OCI-LY1 (cell line): ENCODE measurements around the gene CBX6.

ENCODE experiments used
- H2AFZ ChIP-seq: fragments of 200-600 bp; sonication (generic), shearing (Covaris generic); 2 replicates; pipeline ENCODE4 v1.6.0; 2014; ENCODE audit warnings: antibody characterized with exemption, mild to moderate bottlenecking, low read length
- H3F3A ChIP-seq: fragments of 200-600 bp; sonication (generic), shearing (Covaris generic); 2 replicates; pipeline ENCODE4 v1.6.0; 2014; ENCODE audit warnings: mild to moderate bottlenecking, antibody characterized with exemption, low read length, moderate library complexity; ENCODE audit not compliant: insufficient read depth
- H3K27ac ChIP-seq: fragments of 200-600 bp; sonication (generic); 2 replicates; pipeline ENCODE4 v1.5.1; 2014; ENCODE audit warnings: low read length, mixed run types, mild to moderate bottlenecking, low read depth; ENCODE audit not compliant: poor library complexity, severe bottlenecking
- H3K27me3 ChIP-seq: fragments of 200-600 bp; sonication (generic); 2 replicates; pipeline ENCODE4 v1.6.0; 2014; ENCODE audit warnings: antibody characterized with exemption, mild to moderate bottlenecking, low read length, moderate library complexity; ENCODE audit not compliant: insufficient read depth
- H3K36me3 ChIP-seq: fragments of 200-600 bp; sonication (generic); 2 replicates; pipeline ENCODE4 v1.6.1; 2014; ENCODE audit warnings: mild to moderate bottlenecking, antibody characterized with exemption, low read length, moderate library complexity, mixed read lengths; ENCODE audit not compliant: insufficient read depth
- H3K4me1 ChIP-seq: fragments of 200-600 bp; sonication (generic); 2 replicates; pipeline ENCODE4 v1.5.1; 2014; ENCODE audit warnings: mild to moderate bottlenecking, low read length, moderate library complexity; ENCODE audit not compliant: insufficient read depth, severe bottlenecking
- H3K4me2 ChIP-seq: fragments of 200-600 bp; sonication (generic), shearing (Covaris generic); 2 replicates; pipeline ENCODE4 v1.6.1; 2014; ENCODE audit warnings: low read length
- H3K4me3 ChIP-seq: fragments of 200-600 bp; sonication (generic); 2 replicates; pipeline ENCODE4 v1.5.1; 2014; ENCODE audit warnings: low read length, low read depth, mild to moderate bottlenecking, mixed read lengths; ENCODE audit not compliant: poor library complexity, severe bottlenecking
- H3K79me2 ChIP-seq: fragments of 200-600 bp; shearing (Covaris generic); 2 replicates; pipeline ENCODE4 v1.6.1; 2016; ENCODE audit warnings: mixed run types, low read length, mixed read lengths; ENCODE audit not compliant: insufficient read depth
- H3K9ac ChIP-seq: fragments of 200-600 bp; sonication (generic), shearing (Covaris generic); 2 replicates; pipeline ENCODE4 v1.6.1; 2014; ENCODE audit warnings: mild to moderate bottlenecking, low read length, mixed read lengths
- H3K9me2 ChIP-seq: fragments of 200-600 bp; sonication (generic), shearing (Covaris generic); 2 replicates; pipeline ENCODE4 v1.6.1; 2014; ENCODE audit warnings: low read depth, mild to moderate bottlenecking, low read length, mixed read lengths
- H3K9me3 ChIP-seq: fragments of 200-600 bp; shearing (Covaris generic); 2 replicates; pipeline ENCODE4 v1.6.1; 2014; ENCODE audit warnings: low read length, mixed read lengths
- H4K20me1 ChIP-seq: fragments of 200-600 bp; sonication (generic), shearing (Covaris generic); 2 replicates; pipeline ENCODE4 v1.6.0; 2016; ENCODE audit warnings: mild to moderate bottlenecking, low read length; ENCODE audit not compliant: insufficient read depth
- EZH2 ChIP-seq: fragments of 200-600 bp; sonication (generic), shearing (Covaris generic); IDR thresholded peaks from 2 replicates; pipeline ENCODE4 v1.8.0; 2017; ENCODE audit warnings: borderline replicate concordance, mixed run types, mild to moderate bottlenecking, antibody characterized with exemption, low read length, moderate library complexity, mixed read lengths
- TF ChIP-seq, protein P1 (sequence below): fragments of 200-600 bp; sonication (generic), shearing (Covaris generic); IDR thresholded peaks from 2 replicates; pipeline ENCODE4 v1.5.1; 2017; ENCODE audit warnings: mild to moderate bottlenecking, antibody characterized with exemption, low read length, moderate library complexity, mixed read lengths

CBX6 gene

DNA sequence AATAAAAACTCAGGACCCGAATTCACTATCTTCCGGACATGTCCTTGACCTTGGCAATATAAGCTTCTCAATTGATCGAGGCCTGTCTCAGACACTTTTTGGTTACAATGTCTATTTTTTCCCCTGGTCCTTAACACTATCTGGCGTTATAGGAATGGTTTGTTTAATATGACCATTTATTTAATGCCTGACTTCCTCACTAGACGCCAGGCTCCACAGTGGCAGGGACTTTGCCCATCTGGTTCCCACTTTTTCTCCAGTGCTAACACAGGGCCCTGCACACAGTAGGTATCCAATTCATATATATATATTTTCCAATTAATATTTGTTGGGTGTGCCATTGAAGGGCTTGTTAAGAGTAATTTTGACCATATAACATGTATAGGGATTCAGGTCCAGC lies 7.9 kb upstream of the CBX6 start:
- Histone ChIP-seq H3K9ac (no peak overlapping the region), H3K9me2 (no peaks in the 10 kb centered on the region), H3K27me3 (no peaks in the 10 kb centered on the region), H3F3A (no peaks in the 10 kb centered on the region), H3K9me3 (no peaks in the 10 kb centered on the region), H3K4me2 (no peak overlapping the region), H4K20me1 (no peaks in the 10 kb centered on the region), H3K27ac (no peak overlapping the region), H3K4me3 (no peak overlapping the region), H3K36me3 (no peaks in the 10 kb centered on the region), H3K4me1 (no peaks in the 10 kb centered on the region), H3K79me2 (no peaks in the 10 kb centered on the region), H2AFZ (no peak overlapping the region)
- TF ChIP-seq, protein P1, sequence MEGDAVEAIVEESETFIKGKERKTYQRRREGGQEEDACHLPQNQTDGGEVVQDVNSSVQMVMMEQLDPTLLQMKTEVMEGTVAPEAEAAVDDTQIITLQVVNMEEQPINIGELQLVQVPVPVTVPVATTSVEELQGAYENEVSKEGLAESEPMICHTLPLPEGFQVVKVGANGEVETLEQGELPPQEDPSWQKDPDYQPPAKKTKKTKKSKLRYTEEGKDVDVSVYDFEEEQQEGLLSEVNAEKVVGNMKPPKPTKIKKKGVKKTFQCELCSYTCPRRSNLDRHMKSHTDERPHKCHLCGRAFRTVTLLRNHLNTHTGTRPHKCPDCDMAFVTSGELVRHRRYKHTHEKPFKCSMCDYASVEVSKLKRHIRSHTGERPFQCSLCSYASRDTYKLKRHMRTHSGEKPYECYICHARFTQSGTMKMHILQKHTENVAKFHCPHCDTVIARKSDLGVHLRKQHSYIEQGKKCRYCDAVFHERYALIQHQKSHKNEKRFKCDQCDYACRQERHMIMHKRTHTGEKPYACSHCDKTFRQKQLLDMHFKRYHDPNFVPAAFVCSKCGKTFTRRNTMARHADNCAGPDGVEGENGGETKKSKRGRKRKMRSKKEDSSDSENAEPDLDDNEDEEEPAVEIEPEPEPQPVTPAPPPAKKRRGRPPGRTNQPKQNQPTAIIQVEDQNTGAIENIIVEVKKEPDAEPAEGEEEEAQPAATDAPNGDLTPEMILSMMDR: no peak
- TF ChIP-seq EZH2: no peak

DNA sequence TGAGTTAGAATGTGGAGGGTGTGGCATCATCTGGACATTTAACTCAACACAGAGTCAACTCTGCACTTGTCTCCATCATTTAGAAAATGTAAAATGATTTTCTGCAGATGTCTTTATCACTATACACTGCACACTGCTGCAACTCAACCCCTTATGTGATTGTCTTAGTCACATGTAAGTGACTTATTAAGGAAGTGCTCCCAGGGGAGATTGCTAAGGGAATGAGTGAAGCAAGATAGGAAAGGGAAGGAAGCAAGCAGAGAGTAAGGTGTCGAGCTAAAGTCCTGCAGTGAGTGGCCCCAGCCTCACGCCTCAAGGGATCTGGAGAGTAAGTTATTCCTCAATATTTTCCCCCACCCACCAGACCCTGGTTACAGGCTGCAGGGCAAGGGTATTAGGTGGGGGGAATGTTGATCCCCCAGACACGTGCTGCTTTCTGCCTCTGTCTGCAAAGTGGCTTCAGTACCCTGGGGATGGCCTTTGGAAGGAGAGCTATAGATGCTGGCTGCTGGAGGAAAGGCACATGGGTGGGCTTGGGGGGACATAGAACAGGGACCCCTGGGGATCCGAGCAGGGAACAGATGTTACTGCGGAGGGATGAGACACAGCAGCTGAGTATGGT lies 7.2 kb upstream of the CBX6 start:
- Histone ChIP-seq H3K27me3 (0 out of 2 replicates have a peak, but pooled peaks cover 5% of the 10 kb centered on the region), H3K27ac (no peak overlapping the region), H3K79me2 (no peaks in the 10 kb centered on the region), H3K9ac (no peak overlapping the region), H3K4me3 (no peak overlapping the region), H3K36me3 (no peaks in the 10 kb centered on the region), H3K9me2 (no peaks in the 10 kb centered on the region), H3F3A (no peaks in the 10 kb centered on the region), H2AFZ (no peak overlapping the region), H4K20me1 (no peaks in the 10 kb centered on the region), H3K9me3 (no peaks in the 10 kb centered on the region), H3K4me1 (no peaks in the 10 kb centered on the region), H3K4me2 (no peak overlapping the region)
- TF ChIP-seq EZH2: no peak
- TF ChIP-seq, protein P1: no peak

DNA sequence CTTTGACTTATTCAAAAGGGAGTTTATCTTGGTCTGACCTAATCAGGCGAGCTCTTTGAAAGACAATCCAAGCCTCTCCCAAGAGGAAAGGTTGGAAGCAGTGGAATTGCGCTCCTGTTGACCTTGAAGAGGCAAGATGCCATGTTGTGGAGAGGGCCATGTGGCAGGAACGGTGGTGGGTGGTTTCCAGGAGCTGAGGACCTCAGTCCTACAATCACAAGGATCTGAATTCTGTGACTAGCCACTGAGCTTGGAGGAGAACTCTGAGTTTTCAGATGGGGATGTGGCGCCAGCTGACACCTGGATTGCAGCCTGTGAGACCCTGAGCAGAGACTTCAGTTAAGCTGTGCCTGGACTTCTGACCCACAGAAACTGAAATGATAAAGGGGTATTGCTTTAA lies 6.0 kb upstream of the CBX6 start:
- no peaks in the 10 kb centered on the region for H3K9me2 ChIP-seq
- H3K4me3 ChIP-seq: no peak overlapping the region
- H3K27me3 ChIP-seq: 0 out of 2 replicates have a peak, but pooled peaks cover 5% of the 10 kb centered on the region
- H4K20me1 ChIP-seq: no peaks in the 10 kb centered on the region
- H3K9ac ChIP-seq: no peak overlapping the region
- no peak overlapping the region for H3K4me2 ChIP-seq
- no peaks in the 10 kb centered on the region for H3K36me3 ChIP-seq
- no peaks in the 10 kb centered on the region for H3F3A ChIP-seq
- no peak overlapping the region for H3K27ac ChIP-seq
- H2AFZ ChIP-seq: no peak overlapping the region
- no peaks in the 10 kb centered on the region for H3K79me2 ChIP-seq
- H3K9me3 ChIP-seq: no peaks in the 10 kb centered on the region
- H3K4me1 ChIP-seq: peaks cover 2% of the 10 kb centered on the region
- TF ChIP-seq EZH2: no peak
- TF ChIP-seq, protein P1: no peak
